ENCODE measurements around the gene HLA-DPB1.

Gene HLA-DPB1

GRCh38 chr6:33040157-33040556 is 35.6 kb upstream of the HLA-DPB1 start:
- no peak for TF ChIP-seq CTCF (conservative IDR thresholded peaks at IDR 0.05)
- H3K27ac ChIP-seq: no peak overlapping the region

GRCh38 chr6:33049323-33050013 is 26.3 kb upstream of the HLA-DPB1 start:
- no peak overlapping the region for H3K27ac ChIP-seq

GRCh38 chr6:33050014-33050810 is 25.6 kb upstream of the HLA-DPB1 start:
- TF ChIP-seq CTCF (conservative IDR thresholded peaks at IDR 0.05) (no peak), ZFX (IDR thresholded peaks at IDR 0.05) (no peak)
- H3K27ac ChIP-seq: no peak overlapping the region

More at GRCh38 chr6:33049323-33050013, 26.3 kb upstream of the HLA-DPB1 start:
- no peak for TF ChIP-seq ZFX (IDR thresholded peaks at IDR 0.05)
- peak; percentile 41 for TF ChIP-seq CTCF (conservative IDR thresholded peaks at IDR 0.05)

GRCh38 chr6:33052627-33053026 is 23.2 kb upstream of the HLA-DPB1 start:
- H3K27ac ChIP-seq: no peak overlapping the region
- TF ChIP-seq CTCF (conservative IDR thresholded peaks at IDR 0.05) (no peak), ZFX (IDR thresholded peaks at IDR 0.05) (no peak)

- H3K27ac ChIP-seq: no peak overlapping the region
- no peak for TF ChIP-seq CTCF (conservative IDR thresholded peaks at IDR 0.05)
- TF ChIP-seq ZFX (IDR thresholded peaks at IDR 0.05): no peak
These were observed 22.6 kb upstream of the HLA-DPB1 start for GRCh38 chr6:33053230-33053629.

- TF ChIP-seq ZFX (IDR thresholded peaks at IDR 0.05) (no peak), CTCF (conservative IDR thresholded peaks at IDR 0.05) (no peak)
These were observed 18.3 kb upstream of the HLA-DPB1 start for GRCh38 chr6:33057222-33058150.

More at GRCh38 chr6:33057222-33058150, 18.3 kb upstream of the HLA-DPB1 start:
- no peak overlapping the region for H3K27ac ChIP-seq
